Neural cell (in vitro differentiated cells): Measurements from ENCODE around the gene PHIP. TPM values are rescaled to one million over a fixed set of nuclear protein-coding genes. Genes with fewer than 3 reads are reported as not detected.

ENCODE experiments used
- H2AFZ ChIP-seq: fragments of 200-600, 300-800 bp; sonication (generic), shearing (Covaris generic); 2 replicates; pipeline ENCODE4 v1.6.0; 2014; ENCODE audit warnings: low read depth, mild to moderate bottlenecking, antibody characterized with exemption, low read length, moderate library complexity
- H3F3A ChIP-seq: fragments of 200-600 bp; shearing (Covaris generic); 2 replicates; pipeline ENCODE4 v1.6.1; 2016; ENCODE audit warnings: mild to moderate bottlenecking, moderate library complexity, mixed read lengths, antibody characterized with exemption, low read length; ENCODE audit not compliant: insufficient read depth, poor library complexity, severe bottlenecking
- H3K27ac ChIP-seq: fragments of 200-600, 300-800 bp; sonication (generic), shearing (Covaris generic); 2 replicates; pipeline ENCODE4 v1.5.1; 2014; ENCODE audit warnings: mild to moderate bottlenecking, low read length, moderate library complexity
- H3K27me3 ChIP-seq: fragments of 300-800, 200-600 bp; sonication (generic), shearing (Covaris generic); 2 replicates; pipeline ENCODE4 v1.6.0; 2014; ENCODE audit warnings: mild to moderate bottlenecking, low read depth, low read length, moderate library complexity; ENCODE audit not compliant: insufficient read depth
- H3K36me3 ChIP-seq: fragments of 300-800, 200-600 bp; sonication (generic), shearing (Covaris generic); 2 replicates; pipeline ENCODE4 v1.5.1; 2014; ENCODE audit warnings: mild to moderate bottlenecking, antibody characterized with exemption, low read length, moderate library complexity; ENCODE audit not compliant: insufficient read depth
- H3K4me2 ChIP-seq: fragments of 300-800, 200-600 bp; sonication (generic), shearing (Covaris generic); 2 replicates; pipeline ENCODE4 v1.6.0; 2014; ENCODE audit warnings: mild to moderate bottlenecking, low read length
- H3K4me3 ChIP-seq: fragments of 300-800, 200-600 bp; sonication (generic), shearing (Covaris generic); 2 replicates; pipeline ENCODE4 v1.5.1; 2014; ENCODE audit warnings: mild to moderate bottlenecking, low read length, moderate library complexity
- H3K79me2 ChIP-seq: fragments of 200-600 bp; shearing (Covaris generic); replicated peaks from 2 replicates; pipeline ENCODE4 v1.6.0; 2014; ENCODE audit warnings: mild to moderate bottlenecking, low read length, moderate library complexity; ENCODE audit not compliant: insufficient read depth
- H3K9ac ChIP-seq: fragments of 300-800, 200-600 bp; sonication (generic), shearing (Covaris generic); 2 replicates; pipeline ENCODE4 v1.6.1; 2016; ENCODE audit warnings: mild to moderate bottlenecking, low read length, mixed read lengths
- H3K9me2 ChIP-seq: fragments of 200-600 bp; shearing (Covaris generic); 2 replicates; pipeline ENCODE4 v1.6.1; 2016; ENCODE audit warnings: mild to moderate bottlenecking, low read length, mixed read lengths; ENCODE audit not compliant: insufficient read depth
- H3K9me3 ChIP-seq: fragments of 200-600, 300-800 bp; sonication (generic), shearing (Covaris generic); 2 replicates; pipeline ENCODE4 v1.6.1; 2016; ENCODE audit warnings: mild to moderate bottlenecking, mixed run types, low read length, moderate library complexity, mixed read lengths
- H4K20me1 ChIP-seq: fragments of 200-600 bp; shearing (Covaris generic); 2 replicates; pipeline ENCODE4 v1.6.1; 2016; ENCODE audit warnings: mild to moderate bottlenecking, mixed run types; ENCODE audit not compliant: insufficient read depth
- CTCF ChIP-seq: fragments of 450-650 bp; IDR thresholded peaks from 2 replicates; pipeline ENCODE4 v1.5.1; 2014; ENCODE audit warnings: antibody characterized with exemption, mild to moderate bottlenecking, moderate library complexity; ENCODE audit not compliant: poor library complexity, severe bottlenecking
- EP300 ChIP-seq: fragments of 450-650 bp; conservative IDR thresholded peaks from 2 replicates; pipeline ENCODE4 v1.6.1; 2014; ENCODE audit warnings: antibody characterized with exemption, mild to moderate bottlenecking, moderate library complexity; ENCODE audit not compliant: poor library complexity, severe bottlenecking
- EZH2 ChIP-seq: fragments of 200-600, 300-800 bp; shearing (Covaris generic), sonication (generic); IDR thresholded peaks from 2 replicates; pipeline ENCODE4 v1.6.1; 2014; ENCODE audit warnings: antibody characterized with exemption, low read length, borderline replicate concordance, mild to moderate bottlenecking; ENCODE audit not compliant: insufficient read depth, poor library complexity, severe bottlenecking
- MXI1 ChIP-seq: fragments of 450-650 bp; conservative IDR thresholded peaks from 2 replicates; pipeline ENCODE4 v1.6.1; 2014; ENCODE audit warnings: antibody characterized with exemption, mild to moderate bottlenecking; ENCODE audit not compliant: poor library complexity, severe bottlenecking
- POLR2AphosphoS5 ChIP-seq: IDR thresholded peaks from 2 replicates; pipeline ENCODE4 v1.6.1; 2012
- RAD21 ChIP-seq: fragments of 450-650 bp; conservative IDR thresholded peaks from 2 replicates; pipeline ENCODE4 v1.6.1; 2014; ENCODE audit warnings: antibody characterized with exemption, mild to moderate bottlenecking, moderate library complexity
- REST ChIP-seq: IDR thresholded peaks from 2 replicates; pipeline ENCODE4 v1.6.1; 2012; ENCODE audit warnings: borderline replicate concordance
- SMC3 ChIP-seq: fragments of 450-650 bp; conservative IDR thresholded peaks from 2 replicates; pipeline ENCODE4 v1.6.1; 2014; ENCODE audit warnings: antibody characterized with exemption, mild to moderate bottlenecking, moderate library complexity; ENCODE audit not compliant: poor library complexity
- TAF1 ChIP-seq: IDR thresholded peaks from 2 replicates; pipeline ENCODE4 v1.6.1; 2012; ENCODE audit warnings: low read depth
- polyA plus RNA-seq: library from polyadenylated mRNA; depleted of rRNA; stranded (reverse); fragments of >200 nt; gene quantifications from 2 replicates; pipeline ENCODE4 v1.2.3, GENCODE V29; 2014

The PHIP gene
- polyA plus RNA-seq, 1 donor from 2014 or later: 50.8 TPM

- Histone ChIP-seq H4K20me1 (no peaks in the 10 kb centered on the region), H3K9ac (no peak overlapping the region), H3K9me2 (no peaks in the 10 kb centered on the region), H2AFZ (no peak overlapping the region), H3F3A (peaks cover 3% of the 10 kb centered on the region), H3K79me2 (no peaks in the 10 kb centered on the region), H3K36me3 (peaks cover 59% of the 10 kb centered on the region), H3K9me3 (peaks cover 6% of the 10 kb centered on the region), H3K4me2 (no peak overlapping the region), H3K4me3 (no peak overlapping the region), H3K27me3 (no peaks in the 10 kb centered on the region), H3K27ac (no peak overlapping the region)
- TF ChIP-seq TAF1 (no peak), POLR2AphosphoS5 (no peak), SMC3 (no peak), MXI1 (no peak), RAD21 (no peak), CTCF (no peak), EP300 (no peak), EZH2 (no peak), REST (no peak)
These were observed 84.1 kb downstream of the PHIP start for GRCh38 chr6:78993955-78994354.

GRCh38 chr6:78989191-78989590, 88.9 kb downstream of the PHIP start:
- no peaks in the 10 kb centered on the region for H4K20me1 ChIP-seq
- H2AFZ ChIP-seq: no peak overlapping the region
- H3K36me3 ChIP-seq: peaks cover 26% of the 10 kb centered on the region
- H3F3A ChIP-seq: peaks cover 3% of the 10 kb centered on the region
- H3K4me2 ChIP-seq: no peak overlapping the region
- no peak overlapping the region for H3K27ac ChIP-seq
- no peaks in the 10 kb centered on the region for H3K9me2 ChIP-seq
- no peak overlapping the region for H3K4me3 ChIP-seq
- H3K9ac ChIP-seq: no peak overlapping the region
- peaks cover 6% of the 10 kb centered on the region for H3K9me3 ChIP-seq
- H3K27me3 ChIP-seq: no peaks in the 10 kb centered on the region
- TF ChIP-seq POLR2AphosphoS5 (no peak), CTCF (no peak), EZH2 (no peak), EP300 (no peak), SMC3 (no peak), TAF1 (no peak), RAD21 (no peak), REST (no peak), MXI1 (no peak)
- H3K79me2 ChIP-seq: no peaks in the 10 kb centered on the region
